Measurements from ENCODE around the gene RBM42.

DNA sequence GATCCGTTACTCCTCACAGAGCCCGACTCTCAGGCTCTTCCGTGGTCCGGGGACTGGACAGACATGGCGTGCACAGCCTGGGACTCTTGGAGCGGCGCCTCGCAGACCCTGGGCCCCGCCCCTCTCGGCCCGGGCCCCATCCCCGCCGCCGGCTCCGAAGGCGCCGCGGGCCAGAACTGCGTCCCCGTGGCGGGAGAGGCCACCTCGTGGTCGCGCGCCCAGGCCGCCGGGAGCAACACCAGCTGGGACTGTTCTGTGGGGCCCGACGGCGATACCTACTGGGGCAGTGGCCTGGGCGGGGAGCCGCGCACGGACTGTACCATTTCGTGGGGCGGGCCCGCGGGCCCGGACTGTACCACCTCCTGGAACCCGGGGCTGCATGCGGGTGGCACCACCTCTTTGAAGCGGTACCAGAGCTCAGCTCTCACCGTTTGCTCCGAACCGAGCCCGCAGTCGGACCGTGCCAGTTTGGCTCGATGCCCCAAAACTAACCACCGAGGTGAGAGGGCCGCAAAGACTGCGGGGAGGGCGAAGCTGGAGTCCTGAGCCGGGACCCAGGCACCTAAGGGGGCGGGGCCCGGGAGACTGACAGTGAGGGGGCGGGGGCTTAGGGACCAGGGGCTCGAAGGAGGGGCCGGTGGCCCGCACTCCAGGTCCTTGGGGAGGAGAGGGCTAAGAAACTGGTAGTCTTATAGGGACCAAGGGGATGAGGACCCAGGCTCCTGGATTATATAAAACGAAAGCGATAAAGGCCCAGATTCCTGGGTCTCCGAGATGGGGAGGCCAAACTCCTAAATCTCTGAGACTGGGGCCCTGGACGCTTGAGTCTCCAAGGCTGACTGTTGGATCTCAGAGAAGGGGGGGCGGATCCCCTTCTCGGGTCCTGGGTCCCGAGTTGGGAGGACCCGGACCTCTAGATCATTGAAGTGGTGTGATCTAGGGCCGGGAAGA lies 14.7 kb downstream of the RBM42 start:
- TF ChIP-seq, protein P1, sequence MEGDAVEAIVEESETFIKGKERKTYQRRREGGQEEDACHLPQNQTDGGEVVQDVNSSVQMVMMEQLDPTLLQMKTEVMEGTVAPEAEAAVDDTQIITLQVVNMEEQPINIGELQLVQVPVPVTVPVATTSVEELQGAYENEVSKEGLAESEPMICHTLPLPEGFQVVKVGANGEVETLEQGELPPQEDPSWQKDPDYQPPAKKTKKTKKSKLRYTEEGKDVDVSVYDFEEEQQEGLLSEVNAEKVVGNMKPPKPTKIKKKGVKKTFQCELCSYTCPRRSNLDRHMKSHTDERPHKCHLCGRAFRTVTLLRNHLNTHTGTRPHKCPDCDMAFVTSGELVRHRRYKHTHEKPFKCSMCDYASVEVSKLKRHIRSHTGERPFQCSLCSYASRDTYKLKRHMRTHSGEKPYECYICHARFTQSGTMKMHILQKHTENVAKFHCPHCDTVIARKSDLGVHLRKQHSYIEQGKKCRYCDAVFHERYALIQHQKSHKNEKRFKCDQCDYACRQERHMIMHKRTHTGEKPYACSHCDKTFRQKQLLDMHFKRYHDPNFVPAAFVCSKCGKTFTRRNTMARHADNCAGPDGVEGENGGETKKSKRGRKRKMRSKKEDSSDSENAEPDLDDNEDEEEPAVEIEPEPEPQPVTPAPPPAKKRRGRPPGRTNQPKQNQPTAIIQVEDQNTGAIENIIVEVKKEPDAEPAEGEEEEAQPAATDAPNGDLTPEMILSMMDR (IDR thresholded peaks at IDR 0.05), result no peak
- TF ChIP-seq TCF7L2 (IDR thresholded peaks at IDR 0.05; ENCODE audit: low read depth, low read length), result peak; percentile 85
- TF ChIP-seq, protein P2, sequence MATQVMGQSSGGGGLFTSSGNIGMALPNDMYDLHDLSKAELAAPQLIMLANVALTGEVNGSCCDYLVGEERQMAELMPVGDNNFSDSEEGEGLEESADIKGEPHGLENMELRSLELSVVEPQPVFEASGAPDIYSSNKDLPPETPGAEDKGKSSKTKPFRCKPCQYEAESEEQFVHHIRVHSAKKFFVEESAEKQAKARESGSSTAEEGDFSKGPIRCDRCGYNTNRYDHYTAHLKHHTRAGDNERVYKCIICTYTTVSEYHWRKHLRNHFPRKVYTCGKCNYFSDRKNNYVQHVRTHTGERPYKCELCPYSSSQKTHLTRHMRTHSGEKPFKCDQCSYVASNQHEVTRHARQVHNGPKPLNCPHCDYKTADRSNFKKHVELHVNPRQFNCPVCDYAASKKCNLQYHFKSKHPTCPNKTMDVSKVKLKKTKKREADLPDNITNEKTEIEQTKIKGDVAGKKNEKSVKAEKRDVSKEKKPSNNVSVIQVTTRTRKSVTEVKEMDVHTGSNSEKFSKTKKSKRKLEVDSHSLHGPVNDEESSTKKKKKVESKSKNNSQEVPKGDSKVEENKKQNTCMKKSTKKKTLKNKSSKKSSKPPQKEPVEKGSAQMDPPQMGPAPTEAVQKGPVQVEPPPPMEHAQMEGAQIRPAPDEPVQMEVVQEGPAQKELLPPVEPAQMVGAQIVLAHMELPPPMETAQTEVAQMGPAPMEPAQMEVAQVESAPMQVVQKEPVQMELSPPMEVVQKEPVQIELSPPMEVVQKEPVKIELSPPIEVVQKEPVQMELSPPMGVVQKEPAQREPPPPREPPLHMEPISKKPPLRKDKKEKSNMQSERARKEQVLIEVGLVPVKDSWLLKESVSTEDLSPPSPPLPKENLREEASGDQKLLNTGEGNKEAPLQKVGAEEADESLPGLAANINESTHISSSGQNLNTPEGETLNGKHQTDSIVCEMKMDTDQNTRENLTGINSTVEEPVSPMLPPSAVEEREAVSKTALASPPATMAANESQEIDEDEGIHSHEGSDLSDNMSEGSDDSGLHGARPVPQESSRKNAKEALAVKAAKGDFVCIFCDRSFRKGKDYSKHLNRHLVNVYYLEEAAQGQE (IDR thresholded peaks at IDR 0.05; ENCODE audit: insufficient read depth in 1 of 2, low read depth in 2 of 2, low read length in 1 of 2), result peak in 1 of 2 experiments; percentile 56; a peak in 1 of 4 replicates
- peak; percentile 86 for TF ChIP-seq POLR2AphosphoS5 (IDR thresholded peaks at IDR 0.05; ENCODE audit: low read depth, low read length)
